Muscle of leg (tissue), 11 donors: ENCODE data around the gene TRIM27. TPM values are rescaled to one million over a fixed set of nuclear protein-coding genes. Genes with fewer than 3 reads are reported as not detected.
A peak's percentile ranks its signal among the peaks of the same experiment; 100 is the strongest.

Experiments
- DNase-seq: peaks from one replicate; pipeline ENCODE4 v3.0.0; 2013
- H3K27ac ChIP-seq: one replicate; pipeline ENCODE4 v1.5.1; 2013; ENCODE audit warnings: mild to moderate bottlenecking, low read length, control low read depth
- H3K27me3 ChIP-seq: one replicate; pipeline ENCODE4 v1.6.1; 2013; ENCODE audit warnings: low read length; ENCODE audit not compliant: control insufficient read depth, insufficient read depth
- H3K36me3 ChIP-seq: one replicate; pipeline ENCODE4 v1.6.1; 2013; ENCODE audit warnings: low read length; ENCODE audit not compliant: control insufficient read depth, insufficient read depth
- H3K4me1 ChIP-seq: one replicate; pipeline ENCODE4 v1.6.1; 2013; ENCODE audit warnings: low read length; ENCODE audit not compliant: control insufficient read depth, insufficient read depth
- H3K4me3 ChIP-seq: one replicate; pipeline ENCODE4 v1.5.1; 2013; ENCODE audit warnings: low read length, control low read depth
- H3K9me3 ChIP-seq: replicated peaks from 2 replicates; pipeline ENCODE4 v1.6.1; 2013; ENCODE audit warnings: low read depth, low read length; ENCODE audit not compliant: control insufficient read depth
- WGBS: methylation state at CpG from one replicate; pipeline ENCODE4 v1.1.5; 2013; ENCODE audit warnings: missing lambda C conversion rate; ENCODE audit not compliant: insufficient coverage; 5-methylcytosine and 5-hydroxymethylcytosine counted together
- polyA plus RNA-seq, 8 donors: library from polyadenylated mRNA; unstranded; fragments of 120-200 nt; gene quantifications; one replicate each; pipeline versions ENCODE4 v1.2.1 to v1.2.3, GENCODE V29; 2013; ENCODE audit warnings: inconsistent platforms in 1 of 8, low replicate concordance in 1 of 8; ENCODE audit not compliant: insufficient read length in 8 of 8, insufficient read depth in 1 of 8
- total RNA-seq: library from RNA; stranded (reverse); fragments of 120-200 nt; gene quantifications from one replicate; pipeline ENCODE4 v1.2.4, GENCODE V29; 2013

TRIM27 gene
- total and polyA plus RNA-seq, 9 donors, result 39.6 to 52.3 (median 45.8) TPM

DNA sequence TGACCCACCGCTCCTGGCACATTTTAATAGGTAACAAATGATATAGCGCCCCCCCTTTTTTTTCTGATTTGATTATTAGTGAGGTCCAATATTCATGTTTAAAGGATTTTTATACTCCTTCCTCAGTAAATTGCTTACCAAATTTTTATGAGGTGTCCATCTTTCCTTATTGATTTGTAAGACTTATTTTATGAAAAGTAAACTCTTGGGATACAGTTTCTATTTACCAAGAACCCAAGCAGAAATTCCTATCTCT lies 25.1 kb downstream of the TRIM27 start:
- no peak for DNase-seq
- no peak overlapping the region for H3K27ac ChIP-seq
- H3K27me3 ChIP-seq, result no peaks in the 10 kb centered on the region
- no peak overlapping the region for H3K4me3 ChIP-seq
- peaks cover 16% of the 10 kb centered on the region for H3K36me3 ChIP-seq
- WGBS, result no CpG with 5 or more reads among the region's 2 CpGs
- no peaks in the 10 kb centered on the region for H3K9me3 ChIP-seq
- H3K4me1 ChIP-seq, result peaks cover 2% of the 10 kb centered on the region

DNA sequence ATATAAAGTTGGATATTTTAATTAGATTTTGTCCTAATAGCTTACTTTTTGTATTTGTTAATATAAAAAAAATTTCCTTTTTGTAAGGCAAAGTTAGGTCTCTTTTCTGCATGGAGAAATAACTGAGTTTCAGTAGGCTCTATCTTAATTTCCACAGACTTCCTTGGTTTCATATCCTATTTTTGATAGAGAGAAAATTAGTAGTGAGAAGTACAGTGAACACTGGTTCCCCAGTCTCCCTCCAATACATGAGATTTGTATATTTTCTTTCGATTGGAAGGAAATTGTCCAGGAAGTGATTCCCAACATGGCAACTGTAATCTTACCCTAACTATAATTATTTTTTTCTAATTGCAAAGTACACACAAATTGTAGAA lies 26.4 kb downstream of the TRIM27 start:
- Histone ChIP-seq H3K27ac (peak overlapping the region; percentile 100), H3K9me3 (no peaks in the 10 kb centered on the region), H3K4me3 (peak overlapping the region; percentile 81), H3K27me3 (no peaks in the 10 kb centered on the region), H3K4me1 (peaks cover 2% of the 10 kb centered on the region), H3K36me3 (peaks cover 6% of the 10 kb centered on the region)
- peak; percentile 35 for DNase-seq
- WGBS, result no CpG with 5 or more reads among the region's 1 CpG

DNA sequence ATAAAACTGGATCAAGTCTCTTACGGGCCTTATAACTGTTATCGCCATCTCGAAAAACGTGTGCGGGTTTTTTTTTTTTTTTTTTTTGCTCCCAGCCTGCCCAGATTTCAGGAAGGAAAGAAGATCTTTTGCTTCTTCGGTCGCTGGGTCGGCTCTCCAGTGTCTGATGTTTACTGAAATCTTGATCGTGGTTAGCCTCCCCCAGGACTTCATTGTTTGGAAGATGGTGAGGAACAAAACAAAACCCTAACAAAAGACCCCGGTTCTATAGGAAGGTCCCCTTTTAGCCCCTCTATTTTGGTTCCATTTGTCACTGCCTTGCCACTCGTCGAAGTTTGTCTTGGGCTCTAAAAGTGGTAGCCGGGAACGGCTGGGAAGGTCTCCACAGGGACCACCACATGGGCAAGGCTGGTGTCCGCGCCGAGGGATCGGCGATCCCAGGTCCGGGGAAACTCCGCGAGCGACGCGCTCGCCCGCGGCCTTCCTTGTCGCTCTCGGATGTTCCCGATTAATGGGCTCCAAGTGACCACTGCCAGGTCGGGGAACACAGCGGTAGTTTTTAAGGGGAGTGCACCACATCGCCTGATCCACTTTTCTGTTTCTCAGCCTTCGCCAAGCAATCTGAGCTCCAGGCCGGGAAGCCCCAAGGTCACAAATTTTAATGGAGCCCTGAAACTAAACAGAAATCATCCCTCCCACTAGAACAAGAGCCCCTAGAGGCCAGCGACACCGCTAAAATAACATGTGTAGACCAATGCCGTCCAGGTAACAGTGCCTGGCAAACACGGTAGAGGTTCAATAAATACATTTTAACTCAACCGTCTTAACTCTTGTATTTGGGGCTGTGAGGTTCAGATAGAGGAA lies 27.0 kb downstream of the TRIM27 start:
- peak; percentile 85 for DNase-seq
- Histone ChIP-seq H3K27me3 (no peaks in the 10 kb centered on the region), H3K9me3 (no peaks in the 10 kb centered on the region), H3K27ac (peak overlapping the region; percentile 100), H3K4me3 (peak overlapping the region; percentile 81), H3K36me3 (peaks cover 4% of the 10 kb centered on the region), H3K4me1 (peaks cover 2% of the 10 kb centered on the region)
- WGBS, result under 1% methylated on average over 30 of the region's 41 CpGs

DNA sequence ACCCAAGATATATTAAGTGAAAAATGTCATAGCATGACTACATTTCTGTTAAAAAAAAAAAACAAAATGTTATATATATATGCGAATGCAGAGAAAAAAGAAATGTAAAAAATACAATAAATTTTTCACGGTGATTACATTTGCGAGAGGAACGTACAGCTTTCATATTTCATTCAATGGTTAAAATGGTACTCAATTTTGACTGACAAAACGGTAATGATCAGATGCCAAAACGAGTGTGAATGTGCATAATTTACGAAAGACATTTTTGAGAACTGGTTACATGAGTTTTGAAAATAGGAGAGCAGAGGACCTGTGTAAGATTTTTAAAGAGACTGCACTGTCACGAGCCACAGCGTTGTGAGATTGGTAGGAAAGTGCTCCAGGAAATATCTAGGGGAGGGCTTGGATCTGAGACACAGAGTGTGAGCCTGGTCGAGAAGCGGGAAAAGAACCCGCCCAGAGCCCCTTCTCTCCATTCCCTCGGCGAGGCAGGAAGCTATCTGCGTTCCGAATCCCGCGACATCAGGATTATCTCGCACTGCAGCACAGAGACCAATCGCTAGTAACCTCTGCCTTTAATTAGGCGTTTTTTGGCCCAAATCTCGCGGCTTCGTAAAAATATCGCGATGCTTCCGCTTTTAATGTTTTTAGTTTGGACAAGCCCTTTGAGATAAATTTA lies 28.5 kb downstream of the TRIM27 start:
- H3K4me1 ChIP-seq, result peaks cover 2% of the 10 kb centered on the region
- under 1% methylated on average over 21 of the region's 27 CpGs for WGBS
- peak; percentile 100 for DNase-seq
- H3K36me3 ChIP-seq, result no peaks in the 10 kb centered on the region
- peak overlapping the region; percentile 100 for H3K27ac ChIP-seq
- no peaks in the 10 kb centered on the region for H3K27me3 ChIP-seq
- H3K4me3 ChIP-seq, result peak overlapping the region; percentile 81
- no peaks in the 10 kb centered on the region for H3K9me3 ChIP-seq

DNA sequence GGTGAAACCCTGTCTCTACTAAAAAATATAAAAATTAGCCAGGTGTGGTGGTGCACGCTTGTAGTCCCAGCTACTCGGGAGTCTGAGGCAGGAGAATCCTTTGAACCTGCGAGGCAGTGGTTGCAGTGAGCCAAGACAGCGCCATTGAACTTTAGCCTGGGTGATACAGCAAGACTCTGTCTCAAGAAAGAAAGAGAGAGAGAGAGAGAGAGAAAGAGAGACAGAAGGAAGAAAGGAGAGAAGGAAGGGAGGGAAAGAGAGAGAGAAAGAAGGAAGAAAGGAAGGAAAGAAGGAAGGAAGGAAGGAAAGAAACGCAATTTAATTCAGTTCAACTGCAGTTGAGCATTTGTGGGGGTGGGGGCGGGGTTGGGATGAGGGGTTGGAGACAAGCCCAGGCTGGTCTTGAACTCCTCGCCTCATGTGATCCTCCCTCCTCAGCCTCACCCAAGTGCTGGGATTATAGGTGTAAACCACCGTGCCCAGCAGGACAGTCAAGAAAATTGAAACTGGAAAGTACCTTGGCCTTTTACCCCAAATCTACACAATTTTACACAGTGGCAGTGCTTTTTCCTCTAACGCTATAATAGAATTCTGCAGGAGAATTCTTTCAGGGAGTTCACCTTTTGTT lies 30.5 kb downstream of the TRIM27 start:
- no peaks in the 10 kb centered on the region for H3K36me3 ChIP-seq
- no peak overlapping the region for H3K27ac ChIP-seq
- no peak for DNase-seq
- no peaks in the 10 kb centered on the region for H3K27me3 ChIP-seq
- H3K9me3 ChIP-seq, result no peaks in the 10 kb centered on the region
- H3K4me1 ChIP-seq, result peaks cover 2% of the 10 kb centered on the region
- 93% methylated on average over 4 of the region's 9 CpGs for WGBS
- H3K4me3 ChIP-seq, result no peak overlapping the region

DNA sequence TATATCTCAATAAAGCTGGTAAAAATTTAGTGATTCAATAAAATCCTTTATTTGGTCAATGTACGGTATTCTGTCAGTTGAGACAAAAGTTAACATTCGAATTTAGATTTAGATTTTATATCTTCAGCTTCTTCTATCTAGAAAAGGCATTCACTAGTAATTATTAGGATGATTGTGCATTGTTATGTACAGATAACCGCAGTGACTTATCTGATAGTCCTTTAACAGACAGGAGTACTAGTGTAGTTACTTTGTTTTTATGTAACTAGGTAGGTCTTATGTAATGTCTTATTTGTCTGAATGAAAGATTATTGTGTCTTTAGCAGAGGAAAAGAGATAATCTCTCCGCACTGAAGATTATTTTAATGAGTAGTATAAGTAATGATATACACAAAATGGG lies 31.3 kb downstream of the TRIM27 start:
- H3K4me3 ChIP-seq, result no peak overlapping the region
- no peaks in the 10 kb centered on the region for H3K36me3 ChIP-seq
- no peaks in the 10 kb centered on the region for H3K4me1 ChIP-seq
- no peak overlapping the region for H3K27ac ChIP-seq
- no CpG with 5 or more reads among the region's 4 CpGs for WGBS
- no peak for DNase-seq
- H3K27me3 ChIP-seq, result peaks cover 3% of the 10 kb centered on the region
- H3K9me3 ChIP-seq, result no peaks in the 10 kb centered on the region

DNA sequence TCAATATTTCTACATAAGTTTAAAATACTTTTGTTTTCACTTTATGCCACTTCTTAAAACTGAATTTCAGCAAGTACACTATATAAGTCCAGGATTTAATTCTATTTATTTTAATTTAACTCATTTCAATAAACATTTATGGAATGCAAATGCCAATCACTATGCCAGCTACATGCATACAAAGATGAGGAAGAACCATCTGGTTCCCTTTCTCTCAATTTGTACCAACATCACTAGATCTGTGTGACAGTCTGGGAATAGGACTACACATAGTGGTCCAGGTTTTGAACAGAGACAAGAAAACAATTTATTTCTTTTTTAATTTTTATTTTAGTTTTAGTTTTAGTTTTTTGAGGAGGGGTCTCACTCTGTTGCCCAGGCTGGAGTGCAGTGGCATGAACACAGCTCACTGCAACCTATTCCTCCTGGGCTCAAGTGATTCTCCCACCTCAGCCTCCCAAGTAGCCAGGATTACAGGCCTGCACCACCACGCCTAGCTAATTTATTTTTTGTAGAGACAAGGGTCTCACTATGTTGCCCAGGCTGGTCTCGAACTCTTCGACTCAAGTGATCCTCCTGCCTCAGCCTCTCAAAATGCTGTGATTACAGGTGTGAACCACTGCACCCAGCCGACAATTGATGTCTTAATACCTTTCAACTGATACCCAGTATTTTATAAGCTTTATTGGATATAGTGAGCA lies 35.8 kb downstream of the TRIM27 start:
- H3K27me3 ChIP-seq, result peaks cover 7% of the 10 kb centered on the region
- no peaks in the 10 kb centered on the region for H3K36me3 ChIP-seq
- H3K4me3 ChIP-seq, result no peak overlapping the region
- no peak for DNase-seq
- no peaks in the 10 kb centered on the region for H3K4me1 ChIP-seq
- no CpG with 5 or more reads among the region's 4 CpGs for WGBS
- no peak overlapping the region for H3K27ac ChIP-seq
- no peaks in the 10 kb centered on the region for H3K9me3 ChIP-seq

DNA sequence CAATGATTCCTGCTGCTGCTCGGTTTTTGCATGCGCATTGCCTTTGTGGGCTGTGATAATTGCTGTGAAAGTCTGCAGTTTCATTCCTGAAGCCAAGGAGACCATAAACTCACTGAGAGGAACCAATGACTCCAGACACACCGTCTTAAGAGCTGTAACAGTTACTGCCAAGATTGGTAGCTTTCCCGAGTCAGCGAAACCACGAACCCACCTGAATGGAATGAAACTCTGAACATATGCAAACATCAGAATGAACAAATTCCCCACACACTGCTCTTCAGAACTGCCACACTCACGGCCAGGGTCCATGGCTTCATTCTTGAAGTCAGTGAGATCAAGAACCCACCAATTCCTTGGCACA lies 37.7 kb downstream of the TRIM27 start:
- 79% methylated on average over 5 of the region's 7 CpGs for whole genome bisulfite sequencing

DNA sequence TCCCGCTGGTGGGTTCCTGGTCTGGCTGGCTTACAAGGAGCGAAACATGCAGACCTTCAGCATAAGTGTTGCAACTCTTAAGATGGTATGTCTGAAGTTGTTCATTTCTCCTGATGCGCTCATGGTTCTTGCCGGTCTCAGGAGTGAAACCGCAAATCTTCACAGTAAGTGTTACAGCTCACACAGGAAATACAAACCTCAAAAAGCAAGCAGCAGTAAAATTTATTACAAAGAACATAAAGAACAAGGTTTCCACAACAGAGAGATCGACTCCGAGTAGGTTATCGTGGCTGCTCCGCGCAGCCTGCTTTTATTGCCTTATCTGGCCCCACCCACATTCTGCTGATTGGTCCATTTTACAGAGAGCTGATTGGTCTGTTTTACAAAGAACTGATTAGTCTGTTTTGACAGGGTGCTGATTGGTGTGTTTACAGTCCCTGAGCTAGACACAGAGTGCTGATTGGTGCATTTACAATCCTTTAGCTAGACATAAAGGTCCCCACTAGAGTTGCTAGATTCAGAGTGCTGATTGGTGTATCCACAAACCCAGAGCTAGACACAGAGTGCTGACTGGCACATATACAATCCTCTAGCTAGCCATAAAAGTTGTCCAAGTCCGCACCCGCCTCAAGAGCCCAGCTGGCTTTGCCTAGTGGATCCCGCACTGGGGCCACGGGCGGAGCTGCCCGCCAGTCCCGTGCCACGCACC lies 39.2 kb downstream of the TRIM27 start:
- Histone ChIP-seq H3K4me3 (no peak overlapping the region), H3K4me1 (no peaks in the 10 kb centered on the region), H3K27ac (no peak overlapping the region), H3K27me3 (peaks cover 8% of the 10 kb centered on the region), H3K9me3 (no peaks in the 10 kb centered on the region), H3K36me3 (no peaks in the 10 kb centered on the region)
- no peak for DNase-seq
- WGBS, result 88% methylated on average over 10 of the region's 18 CpGs

More for the DNA sequence above, 37.7 kb downstream of the TRIM27 start:
- no peak for DNase-seq
- no peaks in the 10 kb centered on the region for H3K9me3 ChIP-seq
- H3K27me3 ChIP-seq, result peaks cover 8% of the 10 kb centered on the region
- H3K27ac ChIP-seq, result no peak overlapping the region
- H3K4me1 ChIP-seq, result no peaks in the 10 kb centered on the region
- H3K36me3 ChIP-seq, result no peaks in the 10 kb centered on the region
- no peak overlapping the region for H3K4me3 ChIP-seq
